Ovary (tissue), 9 donors: Measurements from ENCODE around the gene FER. TPM values are rescaled to one million over a fixed set of nuclear protein-coding genes. Genes with fewer than 3 reads are reported as not detected.

Source experiments
- DNase-seq, 5 donors: peaks; one replicate each; pipeline ENCODE4 v3.0.0-alpha.2; 2019 to 2020
- H3K27ac ChIP-seq, 2 donors: fragments of 200-600 bp; one replicate each; pipeline versions ENCODE4 v1.5.1 to v1.8.0; 2019 to 2022
- H3K27me3 ChIP-seq: fragments of 200-600 bp; one replicate; pipeline ENCODE4 v1.8.0; 2022
- H3K36me3 ChIP-seq: fragments of 200-600 bp; sonication (generic); one replicate; pipeline ENCODE4 v1.5.1; 2019
- H3K4me1 ChIP-seq: one replicate; pipeline ENCODE4 v1.8.1; 2013; ENCODE audit warnings: mild to moderate bottlenecking, moderate library complexity; ENCODE audit not compliant: insufficient read depth
- H3K4me3 ChIP-seq: fragments of 200-600 bp; sonication (generic); one replicate; pipeline ENCODE4 v1.5.1; 2017
- H3K9me3 ChIP-seq, 2 donors: fragments of 200-600 bp in 1 of 2; sonication (generic) in 1 of 2; one replicate each; pipeline versions ENCODE4 v1.5.1 to v1.8.1; 2013 to 2019; ENCODE audit warnings: mild to moderate bottlenecking in 1 of 2, moderate library complexity in 1 of 2
- CTCF ChIP-seq, 3 donors: fragments of 450-650 bp in 2 of 3; fragments of 200-600 bp in 1 of 3; IDR thresholded peaks; one replicate each; pipeline versions ENCODE4 v1.5.1 to v1.8.0; 2016 to 2022; ENCODE audit warnings: antibody characterized with exemption in 3 of 3, mild to moderate bottlenecking in 1 of 3
- EP300 ChIP-seq: sonication (generic); formaldehyde crosslinking; IDR thresholded peaks from one replicate; pipeline ENCODE4 v1.6.1; 2017; ENCODE audit warnings: antibody characterized with exemption
- POLR2A ChIP-seq: fragments of 450-650 bp; IDR thresholded peaks from one replicate; pipeline ENCODE4 v1.6.1; 2017; ENCODE audit warnings: antibody characterized with exemption, mild to moderate bottlenecking, moderate library complexity
- WGBS, 3 donors: extraction: QIAGEN DNeasy Blood & Tissue Kit in 1 of 3; methylation state at CpG; one replicate each; pipeline versions ENCODE4 v1.1.5 to v1.1.7; 2013 to 2017; 5-methylcytosine and 5-hydroxymethylcytosine counted together
- intact Hi-C, 4 donors: fragments of 100-400 bp; cut with DNase I; formaldehyde crosslinking; loops; one replicate each; pipeline versions ENCODE4 v1.11.0 to v1.15.1; 2022 to 2023
- polyA plus RNA-seq, 2 donors: library from polyadenylated mRNA; stranded (reverse); fragments of 200-250 nt in 1 of 2; fragments of 350-450 nt in 1 of 2; fragmentation: Illumina TruSeq in 1 of 2; extraction: RNeasy Lipid Tissue Mini Kit (QIAGEN cat#74804) in 1 of 2; gene quantifications; one replicate each; pipeline ENCODE4 v1.2.3, GENCODE V29; 2013 to 2014
- total RNA-seq, 7 donors: library from RNA; depleted of rRNA in 2 of 7; stranded (reverse); fragments of >200 nt in 2 of 7; fragmentation: NEBNext Ultra II Directional in 3 of 7; extraction: Animal tissue kit (Norgen Biotek cat#: 25700) in 3 of 7; gene quantifications; one replicate each; pipeline versions ENCODE4 v1.1.0 to v1.2.4, GENCODE V29; 2016 to 2023
- donor health status: DM: no; HTN: no; CAD: no; lungs with moderate emphysema.
- donor health status: DM: no; HTN: no; CAD: no.
- donor health status: Bipolar disorder and iron deficiency.
- donor health status: DM: yes; HTN: yes; CAD: no.
- donor health status: DM: no; HTN: no; CAD: no.
- donor health status: DM: yes; HTN: yes; CAD: no.

The FER gene
- total and polyA plus RNA-seq, 9 donors: 3.0 to 36.0 (median 28.0) TPM

GRCh38 chr5:109180668-109181067 is 433.0 kb downstream of the FER start:
- no peak overlapping the region for H3K27ac ChIP-seq
- intact Hi-C loops: no loop called here
- no peaks in the 10 kb centered on the region for H3K27me3 ChIP-seq
- TF ChIP-seq POLR2A: no peak
- no peak for TF ChIP-seq CTCF (IDR thresholded peaks at IDR 0.05)
- no peaks in the 10 kb centered on the region for H3K4me1 ChIP-seq
- no peak overlapping the region for H3K4me3 ChIP-seq
- H3K36me3 ChIP-seq: no peaks in the 10 kb centered on the region
- no peaks in the 10 kb centered on the region for H3K9me3 ChIP-seq
- 94 to 97% (median 96%) methylated on average over 4 of the region's 4 CpGs for WGBS, 3 donors
- no peak for DNase-seq

DNA sequence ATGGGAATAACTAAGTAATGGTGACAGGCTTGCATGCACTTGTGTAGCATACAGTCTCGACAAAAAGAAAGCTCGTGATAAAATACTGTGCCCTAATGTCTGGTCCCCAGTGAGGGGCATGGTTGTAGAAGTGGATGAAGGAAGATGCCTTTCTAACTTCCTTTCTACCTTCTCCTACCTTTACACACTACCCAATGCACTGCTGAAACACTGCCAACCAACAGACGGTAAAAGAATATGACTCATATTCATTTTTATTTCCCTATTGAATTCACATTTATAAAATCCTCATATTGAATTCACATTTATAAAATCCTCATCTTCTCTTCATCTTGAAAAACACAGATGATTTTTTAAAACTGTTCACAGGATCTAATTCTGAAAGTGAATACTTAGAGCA is 439.1 kb downstream of the FER start:
- 83 to 92% (median 89%) methylated on average over 3 of the region's 3 CpGs for WGBS, 3 donors
- H3K4me1 ChIP-seq: no peaks in the 10 kb centered on the region
- DNase-seq: no peak
- no peaks in the 10 kb centered on the region for H3K36me3 ChIP-seq
- H3K4me3 ChIP-seq: no peak overlapping the region
- H3K27me3 ChIP-seq: no peaks in the 10 kb centered on the region
- no peaks in the 10 kb centered on the region for H3K9me3 ChIP-seq
- TF ChIP-seq EP300 (no peak), POLR2A (no peak), CTCF (IDR thresholded peaks at IDR 0.05) (no peak)
- intact Hi-C loops: no loop called here
- no peak overlapping the region for H3K27ac ChIP-seq

GRCh38 chr5:109191153-109191558 is 443.5 kb downstream of the FER start:
- H3K27me3 ChIP-seq: no peaks in the 10 kb centered on the region
- DNase-seq: no peak
- whole genome bisulfite sequencing, 3 donors: 31 to 53% (median 42%) methylated on average over 2 of the region's 2 CpGs
- H3K27ac ChIP-seq: no peak overlapping the region
- no peaks in the 10 kb centered on the region for H3K4me1 ChIP-seq
- TF ChIP-seq CTCF (IDR thresholded peaks at IDR 0.05) (no peak), POLR2A (no peak), EP300 (no peak)
- no peaks in the 10 kb centered on the region for H3K9me3 ChIP-seq
- intact Hi-C loops: no loop called here
- H3K4me3 ChIP-seq: no peak overlapping the region
- H3K36me3 ChIP-seq: no peaks in the 10 kb centered on the region

- no peak for DNase-seq
- Histone ChIP-seq H3K27ac (no peak overlapping the region), H3K36me3 (no peaks in the 10 kb centered on the region), H3K4me1 (no peaks in the 10 kb centered on the region), H3K27me3 (no peaks in the 10 kb centered on the region), H3K4me3 (no peak overlapping the region), H3K9me3 (no peaks in the 10 kb centered on the region)
- TF ChIP-seq CTCF (IDR thresholded peaks at IDR 0.05) (no peak), EP300 (no peak), POLR2A (no peak)
- intact Hi-C loops: no loop called here
- 76 to 82% (median 79%) methylated on average over 1 of the region's 1 CpG for WGBS, 3 donors
These were observed 444.3 kb downstream of the FER start for GRCh38 chr5:109192027-109192426.
